Neuronal stem cell (in vitro differentiated cells): ENCODE results near the gene TRIM46.
A peak's percentile ranks its signal among the peaks of the same experiment; 100 is the strongest.
"Not testable (repeated sequence)": the region's sequence is repeated elsewhere in the genome, so short reads cannot be mapped to it uniquely, and the experiment has no call there.

Source experiments
- DNase-seq: peaks from one replicate; pipeline ENCODE4 v3.0.0-alpha.2; 2013; ENCODE audit warnings: low spot score
- H2AFZ ChIP-seq: one replicate; pipeline ENCODE4 v1.6.1; 2013; ENCODE audit warnings: mild to moderate bottlenecking, low read length, inconsistent platforms
- H2AK5ac ChIP-seq: 2 replicates; pipeline ENCODE4 v1.6.1; 2013; ENCODE audit warnings: low read depth, mild to moderate bottlenecking, inconsistent platforms, low read length, moderate library complexity, mixed read lengths
- H2BK120ac ChIP-seq: 2 replicates; pipeline ENCODE4 v1.6.1; 2013; ENCODE audit warnings: low read depth, mild to moderate bottlenecking, inconsistent platforms, low read length, moderate library complexity, mixed read lengths
- H2BK12ac ChIP-seq: one replicate; pipeline ENCODE4 v1.6.1; 2013; ENCODE audit warnings: low read length, inconsistent platforms
- H2BK15ac ChIP-seq: 2 replicates; pipeline ENCODE4 v1.6.1; 2013; ENCODE audit warnings: mild to moderate bottlenecking, low read length, inconsistent platforms, mixed read lengths
- H2BK5ac ChIP-seq: one replicate; pipeline ENCODE4 v1.6.1; 2013; ENCODE audit warnings: inconsistent platforms, mild to moderate bottlenecking, low read length, moderate library complexity
- H3K14ac ChIP-seq: one replicate; pipeline ENCODE4 v1.6.1; 2013; ENCODE audit warnings: low read length, inconsistent platforms
- H3K18ac ChIP-seq: 2 replicates; pipeline ENCODE4 v1.6.1; 2013; ENCODE audit warnings: low read length, inconsistent platforms
- H3K23ac ChIP-seq: 2 replicates; pipeline ENCODE4 v1.6.1; 2013; ENCODE audit warnings: low read depth, mild to moderate bottlenecking, mixed read lengths, low read length, inconsistent platforms; ENCODE audit not compliant: poor library complexity
- H3K27ac ChIP-seq: replicated peaks from 3 replicates; pipeline ENCODE4 v1.5.1; 2013; ENCODE audit warnings: low read length, inconsistent platforms
- H3K27me3 ChIP-seq, 3 experiments: 2 replicates each; pipeline ENCODE4 v1.6.1; 2013; ENCODE audit warnings: low read length in 3 of 3, mild to moderate bottlenecking in 2 of 3, inconsistent platforms in 1 of 3, low read depth in 1 of 3, mixed read lengths in 1 of 3, moderate library complexity in 1 of 3; ENCODE audit not compliant: control insufficient read depth in 3 of 3, insufficient read depth in 3 of 3
- H3K36me3 ChIP-seq, 2 donors: replicated peaks in 1 of 2; 2 replicates each; pipeline ENCODE4 v1.6.1; 2013; ENCODE audit warnings: low read length in 2 of 2; ENCODE audit not compliant: control insufficient read depth in 2 of 2, insufficient read depth in 2 of 2
- H3K4ac ChIP-seq: 2 replicates; pipeline ENCODE4 v1.6.1; 2013; ENCODE audit warnings: inconsistent platforms, mild to moderate bottlenecking, low read length, moderate library complexity
- H3K4me1 ChIP-seq, 2 donors: 1 replicate in 1 of 2; 2 replicates in 1 of 2; pipeline ENCODE4 v1.6.1; 2013; ENCODE audit warnings: low read length in 2 of 2, low read depth in 1 of 2; ENCODE audit not compliant: control insufficient read depth in 2 of 2, insufficient read depth in 1 of 2
- H3K4me2 ChIP-seq: one replicate; pipeline ENCODE4 v1.6.1; 2013; ENCODE audit warnings: mild to moderate bottlenecking, low read length, inconsistent platforms; ENCODE audit not compliant: insufficient read depth, poor library complexity, severe bottlenecking
- H3K4me3 ChIP-seq, 2 donors: 2 replicates each; pipeline ENCODE4 v1.5.1; 2013; ENCODE audit warnings: low read length in 2 of 2, mild to moderate bottlenecking in 2 of 2, inconsistent platforms in 1 of 2, moderate library complexity in 1 of 2
- H3K79me1 ChIP-seq: one replicate; pipeline ENCODE4 v1.6.1; 2013; ENCODE audit warnings: low read depth, mild to moderate bottlenecking, inconsistent platforms, low read length, moderate library complexity
- H3K9ac ChIP-seq: one replicate; pipeline ENCODE4 v1.6.1; 2013; ENCODE audit warnings: mild to moderate bottlenecking, low read depth, low read length, inconsistent platforms; ENCODE audit not compliant: poor library complexity
- H3K9me3 ChIP-seq, 2 donors: replicated peaks in 1 of 2; 2 replicates each; pipeline versions ENCODE3 to v1.6.1; 2013; ENCODE audit warnings: low read length in 2 of 2, mild to moderate bottlenecking in 2 of 2, inconsistent platforms in 1 of 2, low read depth in 1 of 2, mixed read lengths in 1 of 2, moderate library complexity in 1 of 2; ENCODE audit not compliant: control insufficient read depth in 2 of 2, insufficient read depth in 1 of 2
- H4K8ac ChIP-seq: one replicate; pipeline ENCODE4 v1.6.1; 2013; ENCODE audit warnings: low read depth, mild to moderate bottlenecking, inconsistent platforms, low read length, moderate library complexity
- H4K91ac ChIP-seq: one replicate; pipeline ENCODE4 v1.6.1; 2013; ENCODE audit warnings: low read length, low read depth, mild to moderate bottlenecking, inconsistent platforms; ENCODE audit not compliant: poor library complexity
- WGBS, 2 donors: extraction: QIAGEN DNeasy Blood & Tissue Kit; methylation state at CpG; one replicate each; pipeline ENCODE4 v1.1.7; 2013; ENCODE audit warnings: missing lambda C conversion rate in 2 of 2, mixed read lengths in 1 of 2; ENCODE audit not compliant: insufficient read length in 2 of 2, insufficient replicate concordance in 1 of 2; ENCODE audit errors: extremely low coverage in 2 of 2; 5-methylcytosine and 5-hydroxymethylcytosine counted together

TRIM46 gene

GRCh38 chr1:155227261-155228095 is 53.8 kb downstream of the TRIM46 start:
- H3K18ac ChIP-seq: peak overlapping the region; percentile 39
- no peaks in the 10 kb centered on the region for H3K9me3 ChIP-seq
- no peaks in the 10 kb centered on the region for H3K27me3 ChIP-seq
- no CpG with 5 or more reads among the region's 42 CpGs for WGBS, 2 donors
- peak overlapping the region; percentile 63 for H3K9ac ChIP-seq
- no peak overlapping the region for H2BK15ac ChIP-seq
- H3K4me1 ChIP-seq: peaks cover 12% of the 10 kb centered on the region in 2 donors
- peak overlapping the region; percentile 85 for H3K27ac ChIP-seq
- H4K8ac ChIP-seq: peak overlapping the region; percentile 21
- peak; percentile 99 for DNase-seq
- no peak overlapping the region for H2BK120ac ChIP-seq
- peaks cover 3 to 29% of the 10 kb centered on the region in 2 donors for H3K36me3 ChIP-seq
- peaks cover 3% of the 10 kb centered on the region for H3K79me1 ChIP-seq
- H4K91ac ChIP-seq: no peak overlapping the region
- H2BK12ac ChIP-seq: no peak overlapping the region
- no peak overlapping the region for H2BK5ac ChIP-seq
- H3K14ac ChIP-seq: no peak overlapping the region
- H2AFZ ChIP-seq: peak overlapping the region; percentile 79
- H3K4me2 ChIP-seq: peak overlapping the region; percentile 63
- no peak overlapping the region for H3K23ac ChIP-seq
- no peak overlapping the region for H2AK5ac ChIP-seq
- H3K4me3 ChIP-seq: peak overlapping the region; percentile 60 to 82
- no peak overlapping the region for H3K4ac ChIP-seq

GRCh38 chr1:155228096-155228427 is 54.4 kb downstream of the TRIM46 start:
- Histone ChIP-seq H3K79me1 (peaks cover 3% of the 10 kb centered on the region), H4K8ac (peak overlapping the region; percentile 21), H4K91ac (no peak overlapping the region), H2BK120ac (no peak overlapping the region), H2BK12ac (no peak overlapping the region), H2BK5ac (no peak overlapping the region), H3K14ac (no peak overlapping the region), H3K9me3 (no peaks in the 10 kb centered on the region), H3K23ac (no peak overlapping the region), H3K36me3 (peaks cover 3 to 27% of the 10 kb centered on the region in 2 donors), H2AK5ac (no peak overlapping the region), H3K4ac (no peak overlapping the region), H3K27me3 (no peaks in the 10 kb centered on the region), H3K4me3 (peak overlapping the region in 1 of 2 donors; percentile 54), H3K4me2 (peak overlapping the region; percentile 63), H3K27ac (peak overlapping the region; percentile 85), H3K9ac (peak overlapping the region; percentile 63), H3K4me1 (peaks cover 12% of the 10 kb centered on the region in 2 donors), H2BK15ac (no peak overlapping the region), H2AFZ (peak overlapping the region; percentile 79), H3K18ac (peak overlapping the region; percentile 39)
- WGBS, 2 donors: no CpG with 5 or more reads among the region's 9 CpGs
- DNase-seq: no peak

GRCh38 chr1:155231302-155231701 is 57.7 kb downstream of the TRIM46 start:
- not testable (repeated sequence) for H3K4me3 ChIP-seq, H2BK5ac ChIP-seq, H3K9me3 ChIP-seq, H3K18ac ChIP-seq, H3K36me3 ChIP-seq, DNase-seq, H3K14ac ChIP-seq, H4K91ac ChIP-seq, H3K4ac ChIP-seq, H3K23ac ChIP-seq, H4K8ac ChIP-seq, H3K27me3 ChIP-seq, H2AFZ ChIP-seq, H3K27ac ChIP-seq, H3K4me1 ChIP-seq, H2BK120ac ChIP-seq, H2BK12ac ChIP-seq, H3K79me1 ChIP-seq, H2BK15ac ChIP-seq, H2AK5ac ChIP-seq, H3K4me2 ChIP-seq
- peak overlapping the region; percentile 38 for H3K9ac ChIP-seq
- WGBS, 2 donors: no CpG with 5 or more reads among the region's 3 CpGs

- H3K4me1 ChIP-seq, H4K8ac ChIP-seq, H2BK12ac ChIP-seq, H3K14ac ChIP-seq, H2AK5ac ChIP-seq, H3K9ac ChIP-seq, H3K4ac ChIP-seq, H4K91ac ChIP-seq, H2BK15ac ChIP-seq, H3K4me2 ChIP-seq, H3K79me1 ChIP-seq, H3K27ac ChIP-seq, DNase-seq, H3K27me3 ChIP-seq, H3K18ac ChIP-seq, H2BK120ac ChIP-seq, H2BK5ac ChIP-seq, H2AFZ ChIP-seq, H3K9me3 ChIP-seq, H3K4me3 ChIP-seq, H3K23ac ChIP-seq: not testable (repeated sequence)
- no CpG with 5 or more reads among the region's 13 CpGs for WGBS, 2 donors
- H3K36me3 ChIP-seq: peaks cover 5 to 18% of the 10 kb centered on the region in 2 donors
These were observed 58.6 kb downstream of the TRIM46 start for GRCh38 chr1:155232001-155232978.
